B cell (primary cell): ENCODE data around the gene PLEKHG4B.

Source experiments
- CTCF ChIP-seq: fragments of 200-600 bp; IDR thresholded peaks from one replicate; pipeline ENCODE4 v1.8.0; 2022; ENCODE audit warnings: antibody characterized with exemption, mild to moderate bottlenecking
- EZH2 ChIP-seq: IDR thresholded peaks from 2 replicates; pipeline ENCODE4 v1.6.1; 2012; ENCODE audit warnings: borderline replicate concordance, low read depth, mild to moderate bottlenecking, moderate library complexity, low read length; ENCODE audit not compliant: insufficient read depth, poor library complexity, severe bottlenecking

- no peak for TF ChIP-seq CTCF
- TF ChIP-seq EZH2, result no peak
Observed at GRCh38 chr5:219991-220390, 128.0 kb downstream of the PLEKHG4B start.
